C4-2B (cell line): ENCODE results near the gene NCAM2.

ENCODE experiments used
- H3K27ac ChIP-seq: fragments of 450-650 bp; 2 replicates; pipeline ENCODE4 v1.5.1; 2017
- CTCF ChIP-seq: fragments of 450-650 bp; conservative IDR thresholded peaks from 2 replicates; pipeline ENCODE4 v1.5.1; 2017; ENCODE audit warnings: mild to moderate bottlenecking
- ZFX ChIP-seq: fragments of 450-650 bp; IDR thresholded peaks from 2 replicates; pipeline ENCODE4 v1.6.1; 2017

The NCAM2 gene

GRCh38 chr21:21119091-21119490, 120.9 kb downstream of the NCAM2 start:
- TF ChIP-seq ZFX (no peak), CTCF (no peak)
- H3K27ac ChIP-seq: no peak overlapping the region

GRCh38 chr21:21122680-21123079, 124.5 kb downstream of the NCAM2 start:
- TF ChIP-seq CTCF (no peak), ZFX (no peak)
- no peak overlapping the region for H3K27ac ChIP-seq

- no peak overlapping the region for H3K27ac ChIP-seq
Observed at GRCh38 chr21:21132390-21132789, 134.2 kb downstream of the NCAM2 start.

GRCh38 chr21:21137986-21138385, 139.8 kb downstream of the NCAM2 start:
- H3K27ac ChIP-seq: no peak overlapping the region
- no peak for TF ChIP-seq CTCF

More at GRCh38 chr21:21132390-21132789, 134.2 kb downstream of the NCAM2 start:
- TF ChIP-seq CTCF (no peak), ZFX (no peak)

GRCh38 chr21:21146587-21147373, 148.6 kb downstream of the NCAM2 start:
- H3K27ac ChIP-seq: no peak overlapping the region
- no peak for TF ChIP-seq CTCF
- TF ChIP-seq ZFX: no peak

GRCh38 chr21:21147374-21147745, 149.2 kb downstream of the NCAM2 start:
- no peak overlapping the region for H3K27ac ChIP-seq
- TF ChIP-seq ZFX (no peak), CTCF (no peak)

- no peak for TF ChIP-seq CTCF
- TF ChIP-seq ZFX: no peak
- no peak overlapping the region for H3K27ac ChIP-seq
Observed at GRCh38 chr21:21148009-21148408, 149.8 kb downstream of the NCAM2 start.
